B cell (primary cell): ENCODE results near the gene GHDC. TPM values are rescaled to one million over a fixed set of nuclear protein-coding genes. Genes with fewer than 3 reads are reported as not detected.

ENCODE experiments used
- ATAC-seq: fragments of 200-7000 bp; cut with Tn5 transposase; one replicate; pipeline ENCODE4 v1.10.0; 2021; ENCODE audit warnings: low read depth, mild to moderate bottlenecking, moderate number of reproducible peaks, moderate library complexity
- CTCF ChIA-PET: fragments of 350-600 bp; sonication (Branson Sonifier 250); formaldehyde crosslinking; loops from one replicate; lab custom pipeline; 2021; ENCODE audit warnings: antibody characterized with exemption, inconsistent platforms; lab: Charles Lee
- POLR2A ChIA-PET: fragments of 350-600 bp; sonication (Branson Sonifier 250); formaldehyde crosslinking; loops from one replicate; lab custom pipeline; 2021; ENCODE audit warnings: antibody characterized with exemption; lab: Charles Lee
- DNase-seq: peaks from one replicate; pipeline ENCODE4 v3.0.0; 2013
- H2AFZ ChIP-seq: 2 replicates; pipeline ENCODE4 v1.6.1; 2012; ENCODE audit warnings: mild to moderate bottlenecking, low read depth, low read length; ENCODE audit not compliant: insufficient read depth, poor library complexity, severe bottlenecking
- H3K27ac ChIP-seq, 2 donors: 1 replicate in 1 of 2; 2 replicates in 1 of 2; pipeline ENCODE4 v1.5.1; 2012 to 2013; ENCODE audit warnings: low read length in 2 of 2, mild to moderate bottlenecking in 2 of 2, moderate library complexity in 1 of 2
- H3K27me3 ChIP-seq, 4 experiments: fragments of 200-600 bp in 1 of 4; sonication (generic) in 1 of 4; replicated peaks in 1 of 4; 1 replicate in 2 of 4; 2 replicates in 2 of 4; pipeline versions ENCODE4 v1.6.1 to v1.7.0; 2013 to 2016; ENCODE audit warnings: low read length in 3 of 4, mild to moderate bottlenecking in 2 of 4, mixed read lengths in 1 of 4, moderate library complexity in 1 of 4; ENCODE audit not compliant: insufficient read depth in 4 of 4, control insufficient read depth in 3 of 4; ENCODE audit errors: control extremely low read depth in 1 of 4
- H3K36me3 ChIP-seq, 2 experiments: replicated peaks in 1 of 2; 1 replicate in 1 of 2; 2 replicates in 1 of 2; pipeline versions ENCODE4 v1.6.1 to v1.7.1; 2013; ENCODE audit warnings: low read length in 1 of 2; ENCODE audit not compliant: insufficient read depth in 2 of 2, control insufficient read depth in 1 of 2; ENCODE audit errors: control extremely low read depth in 1 of 2, extremely low read depth in 1 of 2
- H3K4me1 ChIP-seq, 2 donors: fragments of 200-600 bp in 1 of 2; sonication (generic) in 1 of 2; 1 replicate in 1 of 2; 2 replicates in 1 of 2; pipeline versions ENCODE4 v1.5.1 to v1.6.1; 2013 to 2017; ENCODE audit warnings: low read length in 2 of 2; ENCODE audit not compliant: control insufficient read depth in 2 of 2, insufficient read depth in 2 of 2
- H3K4me2 ChIP-seq: replicated peaks from 2 replicates; pipeline ENCODE3; 2012; ENCODE audit warnings: mild to moderate bottlenecking, low read depth, low read length; ENCODE audit not compliant: poor library complexity, severe bottlenecking
- H3K4me3 ChIP-seq, 5 experiments: fragments of 200-600 bp in 1 of 5; sonication (generic) in 1 of 5; 1 replicate in 3 of 5; 2 replicates in 2 of 5; pipeline versions ENCODE4 v1.5.1 to v1.7.0; 2011 to 2016; ENCODE audit warnings: low read length in 4 of 5, mild to moderate bottlenecking in 4 of 5, low read depth in 2 of 5, control low read depth in 1 of 5, moderate library complexity in 1 of 5; ENCODE audit not compliant: insufficient read depth in 1 of 5; ENCODE audit errors: control extremely low read depth in 1 of 5, extremely low read depth in 1 of 5
- H3K79me2 ChIP-seq: fragments of 200-600 bp; sonication (generic); one replicate; pipeline ENCODE4 v1.6.0; 2016; ENCODE audit warnings: low read length; ENCODE audit not compliant: control insufficient read depth, insufficient read depth
- H3K9ac ChIP-seq: fragments of 200-600 bp; sonication (generic); 2 replicates; pipeline ENCODE4 v1.6.1; 2017; ENCODE audit warnings: mild to moderate bottlenecking, low read length, moderate library complexity
- H3K9me3 ChIP-seq, 3 donors: one replicate each; pipeline versions ENCODE4 v1.6.1 to v1.7.1; 2013; ENCODE audit warnings: low read length in 2 of 3; ENCODE audit not compliant: control insufficient read depth in 2 of 3, insufficient read depth in 1 of 3; ENCODE audit errors: control extremely low read depth in 1 of 3
- H4K20me1 ChIP-seq: 2 replicates; pipeline ENCODE4 v1.6.0; 2012; ENCODE audit warnings: mild to moderate bottlenecking, low read length; ENCODE audit not compliant: insufficient read depth, control insufficient read depth, poor library complexity, severe bottlenecking
- H3K27ac Mint-ChIP-seq: one replicate; pipeline ENCODE4 v1.8.0; 2021; ENCODE audit warnings: mixed read lengths
- H3K27me3 Mint-ChIP-seq: one replicate; pipeline ENCODE4 v1.8.0; 2021; ENCODE audit warnings: mixed read lengths
- H3K4me1 Mint-ChIP-seq: one replicate; pipeline ENCODE4 v1.8.0; 2021; ENCODE audit warnings: mixed read lengths
- H3K4me3 Mint-ChIP-seq: one replicate; pipeline ENCODE4 v1.8.0; 2021; ENCODE audit warnings: mixed read lengths
- H3K9me3 Mint-ChIP-seq: one replicate; pipeline ENCODE4 v1.8.0; 2022; ENCODE audit warnings: mixed read lengths; ENCODE audit not compliant: insufficient read depth
- CTCF ChIP-seq: fragments of 200-600 bp; IDR thresholded peaks from one replicate; pipeline ENCODE4 v1.8.0; 2022; ENCODE audit warnings: antibody characterized with exemption, mild to moderate bottlenecking
- EZH2 ChIP-seq: IDR thresholded peaks from 2 replicates; pipeline ENCODE4 v1.6.1; 2012; ENCODE audit warnings: borderline replicate concordance, low read depth, mild to moderate bottlenecking, moderate library complexity, low read length; ENCODE audit not compliant: insufficient read depth, poor library complexity, severe bottlenecking
- WGBS: methylation state at CpG from one replicate; pipeline ENCODE4 v1.1.5; 2013; ENCODE audit warnings: missing lambda C conversion rate; ENCODE audit not compliant: insufficient coverage; 5-methylcytosine and 5-hydroxymethylcytosine counted together
- intact Hi-C: fragments of 100-400 bp; cut with micrococcal nuclease; formaldehyde crosslinking; loops from one replicate; pipeline ENCODE4 v1.10.0; 2022
- polyA plus RNA-seq: library from polyadenylated mRNA; depleted of rRNA; stranded (reverse); fragments of >200 nt; gene quantifications from 2 replicates; pipeline ENCODE4 v1.2.3, GENCODE V29; 2012
- total RNA-seq, 2 donors: library from RNA; stranded (reverse); fragments of 120-200 nt in 1 of 2; gene quantifications; 1 replicate in 1 of 2; 2 replicates in 1 of 2; pipeline versions ENCODE4 v1.2.3 to v1.2.4, GENCODE V29; 2013 to 2022

The GHDC gene
- total and polyA plus RNA-seq, 2 donors (not counting 1 experiment from before 2014, with no cell fraction given): 41.5 to 65.4 TPM

- TF ChIP-seq EZH2: no peak
- TF ChIP-seq CTCF: no peak
- intact Hi-C loops: no loop called here
- Mint-ChIP-seq H3K4me1 (peaks cover 6% of the 10 kb centered on the region), H3K4me3 (no peak overlapping the region), H3K27me3 (no peaks in the 10 kb centered on the region), H3K9me3 (no peaks in the 10 kb centered on the region), H3K27ac (no peak overlapping the region)
- ATAC-seq (no peak), DNase-seq (no peak)
- Histone ChIP-seq H3K27ac (no peak overlapping the region), H3K4me2 (no peak overlapping the region), H3K4me3 (no peak overlapping the region), H2AFZ (no peak overlapping the region), H4K20me1 (peaks cover 4% of the 10 kb centered on the region), H3K27me3 (no peaks in the 10 kb centered on the region), H3K9me3 (no peaks in the 10 kb centered on the region), H3K4me1 (no peaks in the 10 kb centered on the region), H3K79me2 (peaks cover 85% of the 10 kb centered on the region), H3K9ac (no peak overlapping the region), H3K36me3 (no peaks in the 10 kb centered on the region)
- ChIA-PET POLR2A (no interaction called here), CTCF (interaction anchor here (1.3 to 2.2 kb wide), 3 partner anchors 11 to 14 kb away, joined by 3 to 8 read pairs (median 5); no protein-coding TSS in a partner anchor)
- 100% methylated on average over 1 of the region's 7 CpGs for WGBS
These were observed 42.5 kb upstream of the GHDC start for GRCh38 chr17:42236760-42237159.

- no peak for DNase-seq
- Histone ChIP-seq H3K9ac (no peak overlapping the region), H3K79me2 (peaks cover 58% of the 10 kb centered on the region), H2AFZ (no peak overlapping the region), H3K4me3 (no peak overlapping the region), H3K4me2 (no peak overlapping the region), H3K36me3 (peaks cover 0 to 2% of the 10 kb centered on the region in 2 experiments), H3K27ac (no peak overlapping the region), H3K4me1 (no peaks in the 10 kb centered on the region), H4K20me1 (peaks cover 9% of the 10 kb centered on the region), H3K27me3 (no peaks in the 10 kb centered on the region), H3K9me3 (no peaks in the 10 kb centered on the region)
- TF ChIP-seq EZH2 (no peak), CTCF (no peak)
- no peaks in the 10 kb centered on the region for H3K9me3 Mint-ChIP-seq
- H3K4me3 Mint-ChIP-seq: no peak overlapping the region
- intact Hi-C loops: no loop called here
- H3K27me3 Mint-ChIP-seq: no peaks in the 10 kb centered on the region
- H3K27ac Mint-ChIP-seq: no peak overlapping the region
- ChIA-PET CTCF (no interaction called here), POLR2A (no interaction called here)
- no peak for ATAC-seq
- peaks cover 3% of the 10 kb centered on the region for H3K4me1 Mint-ChIP-seq
- WGBS: 45% methylated on average over 2 of the region's 2 CpGs
These were observed 39.7 kb upstream of the GHDC start for GRCh38 chr17:42233994-42234393.
